Keratinocyte (primary cell): Measurements from ENCODE around the gene TAOK2.

Source experiments
- EZH2 ChIP-seq: IDR thresholded peaks from one replicate; pipeline ENCODE4 v1.6.1; 2012; ENCODE audit warnings: inconsistent platforms, mild to moderate bottlenecking, low read length, moderate library complexity
- TF ChIP-seq, protein P1 (sequence below), 3 experiments: IDR thresholded peaks in 1 of 3; conservative IDR thresholded peaks in 1 of 3; optimal IDR thresholded peaks in 1 of 3; 2 replicates in 2 of 3; 3 replicates in 1 of 3; pipeline versions ENCODE3 to v1.5.1; 2011; ENCODE audit warnings: low read length in 3 of 3, mild to moderate bottlenecking in 3 of 3, moderate library complexity in 2 of 3, control low read depth in 1 of 3, inconsistent platforms in 1 of 3; ENCODE audit not compliant: insufficient read depth in 2 of 3; ENCODE audit errors: extremely low read depth in 1 of 3

DNA sequence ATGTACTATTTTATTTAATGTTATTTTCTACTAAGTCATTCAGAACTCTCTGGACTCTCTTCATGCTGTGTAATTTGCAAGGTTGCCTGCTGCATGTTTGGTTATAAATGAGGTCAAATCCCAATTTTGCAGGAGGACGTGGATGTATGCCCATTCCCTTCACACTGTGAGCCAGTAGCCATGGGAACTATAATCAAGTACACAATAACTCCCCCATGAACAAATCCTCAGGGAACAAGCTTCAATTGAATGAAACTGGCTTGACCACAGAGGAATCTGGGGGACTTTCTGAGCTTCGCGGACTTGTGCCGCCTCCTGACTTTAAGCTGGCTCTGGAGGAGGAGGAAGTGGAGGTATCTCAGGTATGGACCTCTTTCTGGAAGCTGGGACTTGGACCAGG lies 33.0 kb upstream of the TAOK2 start:
- TF ChIP-seq, protein P1, sequence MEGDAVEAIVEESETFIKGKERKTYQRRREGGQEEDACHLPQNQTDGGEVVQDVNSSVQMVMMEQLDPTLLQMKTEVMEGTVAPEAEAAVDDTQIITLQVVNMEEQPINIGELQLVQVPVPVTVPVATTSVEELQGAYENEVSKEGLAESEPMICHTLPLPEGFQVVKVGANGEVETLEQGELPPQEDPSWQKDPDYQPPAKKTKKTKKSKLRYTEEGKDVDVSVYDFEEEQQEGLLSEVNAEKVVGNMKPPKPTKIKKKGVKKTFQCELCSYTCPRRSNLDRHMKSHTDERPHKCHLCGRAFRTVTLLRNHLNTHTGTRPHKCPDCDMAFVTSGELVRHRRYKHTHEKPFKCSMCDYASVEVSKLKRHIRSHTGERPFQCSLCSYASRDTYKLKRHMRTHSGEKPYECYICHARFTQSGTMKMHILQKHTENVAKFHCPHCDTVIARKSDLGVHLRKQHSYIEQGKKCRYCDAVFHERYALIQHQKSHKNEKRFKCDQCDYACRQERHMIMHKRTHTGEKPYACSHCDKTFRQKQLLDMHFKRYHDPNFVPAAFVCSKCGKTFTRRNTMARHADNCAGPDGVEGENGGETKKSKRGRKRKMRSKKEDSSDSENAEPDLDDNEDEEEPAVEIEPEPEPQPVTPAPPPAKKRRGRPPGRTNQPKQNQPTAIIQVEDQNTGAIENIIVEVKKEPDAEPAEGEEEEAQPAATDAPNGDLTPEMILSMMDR (optimal IDR thresholded peaks at IDR 0.05 in 1 of 3, IDR thresholded peaks at IDR 0.05 in 1 of 3, conservative IDR thresholded peaks at IDR 0.05 in 1 of 3; ENCODE audit: extremely low read depth in 1 of 3, insufficient read depth in 2 of 3, low read length in 3 of 3), result no peak
- no peak for TF ChIP-seq EZH2
